A673 (cell line): ENCODE measurements around the gene PA2G4.

Experiments
- CTCF ChIP-seq: fragments of 300-800, 200-600 bp; sonication (generic); conservative IDR thresholded peaks from 2 replicates; pipeline ENCODE4 v1.5.1; 2017; ENCODE audit warnings: low read depth, mild to moderate bottlenecking, antibody characterized with exemption, low read length, moderate library complexity, mixed read lengths
- EZH2 ChIP-seq: fragments of 200-600 bp; sonication (generic); IDR thresholded peaks from 2 replicates; pipeline ENCODE4 v1.6.1; 2017; ENCODE audit warnings: borderline replicate concordance, low read depth, mild to moderate bottlenecking, mixed read lengths, antibody characterized with exemption, low read length; ENCODE audit not compliant: poor library complexity, severe bottlenecking

DNA sequence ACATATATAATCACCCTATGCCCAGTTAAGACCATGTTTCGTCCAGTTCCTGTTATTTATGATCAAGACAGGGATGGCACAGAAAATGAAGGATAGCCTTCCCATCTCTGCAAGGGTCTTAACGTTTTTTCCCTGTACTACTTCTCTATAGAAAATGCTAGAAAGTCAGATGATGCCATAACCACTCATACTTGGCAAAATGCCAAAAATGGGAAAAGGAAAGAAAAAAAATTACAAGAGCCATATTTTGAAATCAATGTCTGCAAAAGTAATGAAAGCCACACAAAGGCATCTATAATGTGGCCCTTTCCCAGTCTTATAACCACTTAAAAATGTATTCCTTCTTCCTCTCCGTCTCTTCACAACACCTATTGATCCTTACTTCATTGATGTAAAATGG is 46.2 kb downstream of the PA2G4 start:
- TF ChIP-seq CTCF (no peak), EZH2 (no peak)
